HepG2 (cell line): ENCODE data around the gene P3H3. TPM values are rescaled to one million over a fixed set of nuclear protein-coding genes. Genes with fewer than 3 reads are reported as not detected.
A peak's percentile ranks its signal among the peaks of the same experiment; 100 is the strongest.

ENCODE experiments used
- ARNTL ChIP-seq: sonication (generic); formaldehyde crosslinking; IDR thresholded peaks from 2 replicates; pipeline ENCODE4 v1.4.0; 2020; ENCODE audit warnings: mild to moderate bottlenecking, missing genetic modification reagents
- GATA4 ChIP-seq: sonication (generic); IDR thresholded peaks from 2 replicates; pipeline ENCODE4 v1.6.1; 2016; ENCODE audit warnings: antibody characterized with exemption, low read depth, borderline replicate concordance
- HMG20A ChIP-seq: IDR thresholded peaks from 2 replicates; pipeline ENCODE4 v1.6.1; 2016; ENCODE audit warnings: borderline replicate concordance
- HNF4A ChIP-seq: sonication (generic); formaldehyde crosslinking; IDR thresholded peaks from 2 replicates; pipeline ENCODE4 v1.4.0; 2020; ENCODE audit warnings: missing genetic modification reagents
- ISX ChIP-seq: sonication (generic); formaldehyde crosslinking; conservative IDR thresholded peaks from 2 replicates; pipeline ENCODE4 v1.5.0; 2020; ENCODE audit warnings: missing genetic modification reagents
- KAT7 ChIP-seq: IDR thresholded peaks from 2 replicates; pipeline ENCODE4 v1.6.1; 2018; ENCODE audit warnings: borderline replicate concordance, missing compliant biosample characterization
- MEIS2 ChIP-seq: sonication (generic); formaldehyde crosslinking; IDR thresholded peaks from 2 replicates; pipeline ENCODE4 v1.9.0; 2021; ENCODE audit warnings: mild to moderate bottlenecking, missing genetic modification reagents
- STAT5B ChIP-seq: sonication (generic); formaldehyde crosslinking; IDR thresholded peaks from 2 replicates; pipeline ENCODE4 v1.4.0; 2020; ENCODE audit warnings: missing genetic modification reagents
- polyA plus RNA-seq, 8 experiments: library from polyadenylated mRNA; depleted of rRNA in 3 of 8; stranded (reverse) in 7 of 8; unstranded in 1 of 8; fragments of >200 nt; fragmentation: Illumina TruSeq in 4 of 8; extraction: Trizol in 4 of 8; gene quantifications; 2 replicates each; pipeline versions ENCODE4 v1.2.1 to v1.2.3, GENCODE V29; 2011 to 2016; ENCODE audit warnings: low read depth in 4 of 8, missing spikeins in 1 of 8, mixed read lengths in 1 of 8; ENCODE audit not compliant: insufficient read depth in 1 of 8
- total RNA-seq, 5 experiments: library from RNA; depleted of rRNA; stranded (reverse); fragments of >200 nt; fragmentation: Illumina TruSeq; extraction: Trizol; gene quantifications; 2 replicates each; pipeline ENCODE4 v1.2.3, GENCODE V29; 2016; ENCODE audit warnings: low read depth in 1 of 5
- TF ChIP-seq, protein P1 (sequence below): sonication (generic); formaldehyde crosslinking; IDR thresholded peaks from 2 replicates; pipeline ENCODE4 v1.8.0; 2022; ENCODE audit warnings: mild to moderate bottlenecking, missing genetic modification reagents, borderline replicate concordance
- TF ChIP-seq, protein P2 (sequence below): sonication (generic); formaldehyde crosslinking; IDR thresholded peaks from 2 replicates; pipeline ENCODE4 v1.4.0; 2020; ENCODE audit warnings: missing genetic modification reagents
- TF ChIP-seq, protein P3 (sequence below): sonication (generic); formaldehyde crosslinking; IDR thresholded peaks from 2 replicates; pipeline ENCODE4 v1.4.0; 2020; ENCODE audit warnings: missing genetic modification reagents, borderline replicate concordance
- TF ChIP-seq, protein P4 (sequence below): fragments of 450-650 bp; IDR thresholded peaks from 2 replicates; pipeline ENCODE4 v1.6.1; 2017; ENCODE audit warnings: mild to moderate bottlenecking
- TF ChIP-seq, protein P5 (sequence below): sonication (generic); formaldehyde crosslinking; IDR thresholded peaks from 2 replicates; pipeline ENCODE4 v1.5.1; 2020; ENCODE audit warnings: missing genetic modification reagents, mild to moderate bottlenecking, borderline replicate concordance
- TF ChIP-seq, protein P6 (sequence below): sonication (generic); formaldehyde crosslinking; IDR thresholded peaks from 2 replicates; pipeline ENCODE4 v1.5.1; 2020; ENCODE audit warnings: missing genetic modification reagents, mild to moderate bottlenecking, borderline replicate concordance

Gene P3H3
- total and polyA plus RNA-seq, 2 of the 13 experiments (the other 11 are each of a cell fraction or from before 2014, with no cell fraction given) = 20.1 to 20.5 TPM

DNA sequence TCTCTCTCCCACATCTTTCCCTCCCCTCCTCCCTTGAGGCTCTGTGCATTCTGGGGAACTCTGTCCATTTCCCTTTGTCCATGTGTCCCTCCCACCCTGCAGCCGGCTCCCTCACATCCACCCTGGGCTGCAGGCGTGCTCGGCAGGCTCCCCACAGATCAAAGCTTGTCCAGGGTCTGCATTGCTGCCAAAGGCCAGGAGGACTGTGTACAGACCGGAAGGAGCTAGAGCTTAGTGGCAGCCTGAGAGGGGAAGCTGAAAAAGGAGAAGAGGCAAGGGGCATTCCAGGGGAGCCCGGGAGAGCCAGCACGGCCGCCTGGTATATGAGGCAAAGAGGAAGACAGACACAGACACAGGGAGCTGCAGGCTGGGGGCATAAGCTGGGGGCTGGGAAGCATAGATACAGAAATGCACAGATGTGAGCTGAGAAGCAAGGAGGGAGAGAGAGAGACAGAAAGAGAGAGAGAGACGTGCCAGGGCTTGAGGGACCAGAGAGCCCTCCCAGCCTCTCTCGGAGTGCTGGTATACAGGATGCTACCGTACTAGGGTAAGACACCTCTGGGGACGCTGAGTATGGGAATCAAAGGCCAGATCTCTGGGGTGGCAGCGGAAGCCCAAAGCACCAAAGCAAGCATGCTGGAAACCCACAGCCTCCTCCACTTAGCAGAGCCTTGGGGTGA lies 35.5 kb upstream of the P3H3 start (continued):
- TF ChIP-seq, protein P1, sequence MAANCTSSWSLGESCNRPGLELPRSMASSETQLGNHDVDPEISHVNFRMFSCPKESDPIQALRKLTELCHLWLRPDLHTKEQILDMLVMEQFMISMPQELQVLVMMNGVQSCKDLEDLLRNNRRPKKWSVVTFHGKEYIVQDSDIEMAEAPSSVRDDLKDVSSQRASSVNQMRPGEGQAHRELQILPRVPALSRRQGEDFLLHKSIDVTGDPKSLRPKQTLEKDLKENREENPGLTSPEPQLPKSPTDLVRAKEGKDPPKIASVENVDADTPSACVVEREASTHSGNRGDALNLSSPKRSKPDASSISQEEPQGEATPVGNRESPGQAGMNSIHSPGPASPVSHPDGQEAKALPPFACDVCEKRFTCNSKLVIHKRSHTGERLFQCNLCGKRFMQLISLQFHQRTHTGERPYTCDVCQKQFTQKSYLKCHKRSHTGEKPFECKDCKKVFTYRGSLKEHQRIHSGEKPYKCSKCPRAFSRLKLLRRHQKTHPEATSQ (CRISPR knock-in tag) = no peak
- TF ChIP-seq, protein P2, sequence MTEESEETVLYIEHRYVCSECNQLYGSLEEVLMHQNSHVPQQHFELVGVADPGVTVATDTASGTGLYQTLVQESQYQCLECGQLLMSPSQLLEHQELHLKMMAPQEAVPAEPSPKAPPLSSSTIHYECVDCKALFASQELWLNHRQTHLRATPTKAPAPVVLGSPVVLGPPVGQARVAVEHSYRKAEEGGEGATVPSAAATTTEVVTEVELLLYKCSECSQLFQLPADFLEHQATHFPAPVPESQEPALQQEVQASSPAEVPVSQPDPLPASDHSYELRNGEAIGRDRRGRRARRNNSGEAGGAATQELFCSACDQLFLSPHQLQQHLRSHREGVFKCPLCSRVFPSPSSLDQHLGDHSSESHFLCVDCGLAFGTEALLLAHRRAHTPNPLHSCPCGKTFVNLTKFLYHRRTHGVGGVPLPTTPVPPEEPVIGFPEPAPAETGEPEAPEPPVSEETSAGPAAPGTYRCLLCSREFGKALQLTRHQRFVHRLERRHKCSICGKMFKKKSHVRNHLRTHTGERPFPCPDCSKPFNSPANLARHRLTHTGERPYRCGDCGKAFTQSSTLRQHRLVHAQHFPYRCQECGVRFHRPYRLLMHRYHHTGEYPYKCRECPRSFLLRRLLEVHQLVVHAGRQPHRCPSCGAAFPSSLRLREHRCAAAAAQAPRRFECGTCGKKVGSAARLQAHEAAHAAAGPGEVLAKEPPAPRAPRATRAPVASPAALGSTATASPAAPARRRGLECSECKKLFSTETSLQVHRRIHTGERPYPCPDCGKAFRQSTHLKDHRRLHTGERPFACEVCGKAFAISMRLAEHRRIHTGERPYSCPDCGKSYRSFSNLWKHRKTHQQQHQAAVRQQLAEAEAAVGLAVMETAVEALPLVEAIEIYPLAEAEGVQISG (CRISPR knock-in tag) = peak; percentile 86
- TF ChIP-seq KAT7 (CRISPR knock-in tag) (0 out of 2 replicates have a peak, but pooled peaks have one; percentile 35), ARNTL (CRISPR knock-in tag) (peak; percentile 72), MEIS2 (CRISPR knock-in tag) (peak; percentile 52; the same call in 1 of the 2 replicates), ISX (CRISPR knock-in tag) (no peak), HNF4A (CRISPR knock-in tag) (peak; percentile 77), GATA4 (no peak), STAT5B (CRISPR knock-in tag) (no peak), HMG20A (CRISPR knock-in tag) (peak; percentile 59; the same call in 1 of the 2 replicates)
- TF ChIP-seq, protein P3, sequence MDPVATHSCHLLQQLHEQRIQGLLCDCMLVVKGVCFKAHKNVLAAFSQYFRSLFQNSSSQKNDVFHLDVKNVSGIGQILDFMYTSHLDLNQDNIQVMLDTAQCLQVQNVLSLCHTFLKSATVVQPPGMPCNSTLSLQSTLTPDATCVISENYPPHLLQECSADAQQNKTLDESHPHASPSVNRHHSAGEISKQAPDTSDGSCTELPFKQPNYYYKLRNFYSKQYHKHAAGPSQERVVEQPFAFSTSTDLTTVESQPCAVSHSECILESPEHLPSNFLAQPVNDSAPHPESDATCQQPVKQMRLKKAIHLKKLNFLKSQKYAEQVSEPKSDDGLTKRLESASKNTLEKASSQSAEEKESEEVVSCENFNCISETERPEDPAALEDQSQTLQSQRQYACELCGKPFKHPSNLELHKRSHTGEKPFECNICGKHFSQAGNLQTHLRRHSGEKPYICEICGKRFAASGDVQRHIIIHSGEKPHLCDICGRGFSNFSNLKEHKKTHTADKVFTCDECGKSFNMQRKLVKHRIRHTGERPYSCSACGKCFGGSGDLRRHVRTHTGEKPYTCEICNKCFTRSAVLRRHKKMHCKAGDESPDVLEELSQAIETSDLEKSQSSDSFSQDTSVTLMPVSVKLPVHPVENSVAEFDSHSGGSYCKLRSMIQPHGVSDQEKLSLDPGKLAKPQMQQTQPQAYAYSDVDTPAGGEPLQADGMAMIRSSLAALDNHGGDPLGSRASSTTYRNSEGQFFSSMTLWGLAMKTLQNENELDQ = no peak
- TF ChIP-seq, protein P4, sequence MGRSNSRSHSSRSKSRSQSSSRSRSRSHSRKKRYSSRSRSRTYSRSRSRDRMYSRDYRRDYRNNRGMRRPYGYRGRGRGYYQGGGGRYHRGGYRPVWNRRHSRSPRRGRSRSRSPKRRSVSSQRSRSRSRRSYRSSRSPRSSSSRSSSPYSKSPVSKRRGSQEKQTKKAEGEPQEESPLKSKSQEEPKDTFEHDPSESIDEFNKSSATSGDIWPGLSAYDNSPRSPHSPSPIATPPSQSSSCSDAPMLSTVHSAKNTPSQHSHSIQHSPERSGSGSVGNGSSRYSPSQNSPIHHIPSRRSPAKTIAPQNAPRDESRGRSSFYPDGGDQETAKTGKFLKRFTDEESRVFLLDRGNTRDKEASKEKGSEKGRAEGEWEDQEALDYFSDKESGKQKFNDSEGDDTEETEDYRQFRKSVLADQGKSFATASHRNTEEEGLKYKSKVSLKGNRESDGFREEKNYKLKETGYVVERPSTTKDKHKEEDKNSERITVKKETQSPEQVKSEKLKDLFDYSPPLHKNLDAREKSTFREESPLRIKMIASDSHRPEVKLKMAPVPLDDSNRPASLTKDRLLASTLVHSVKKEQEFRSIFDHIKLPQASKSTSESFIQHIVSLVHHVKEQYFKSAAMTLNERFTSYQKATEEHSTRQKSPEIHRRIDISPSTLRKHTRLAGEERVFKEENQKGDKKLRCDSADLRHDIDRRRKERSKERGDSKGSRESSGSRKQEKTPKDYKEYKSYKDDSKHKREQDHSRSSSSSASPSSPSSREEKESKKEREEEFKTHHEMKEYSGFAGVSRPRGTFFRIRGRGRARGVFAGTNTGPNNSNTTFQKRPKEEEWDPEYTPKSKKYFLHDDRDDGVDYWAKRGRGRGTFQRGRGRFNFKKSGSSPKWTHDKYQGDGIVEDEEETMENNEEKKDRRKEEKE = no peak
- TF ChIP-seq, protein P5, sequence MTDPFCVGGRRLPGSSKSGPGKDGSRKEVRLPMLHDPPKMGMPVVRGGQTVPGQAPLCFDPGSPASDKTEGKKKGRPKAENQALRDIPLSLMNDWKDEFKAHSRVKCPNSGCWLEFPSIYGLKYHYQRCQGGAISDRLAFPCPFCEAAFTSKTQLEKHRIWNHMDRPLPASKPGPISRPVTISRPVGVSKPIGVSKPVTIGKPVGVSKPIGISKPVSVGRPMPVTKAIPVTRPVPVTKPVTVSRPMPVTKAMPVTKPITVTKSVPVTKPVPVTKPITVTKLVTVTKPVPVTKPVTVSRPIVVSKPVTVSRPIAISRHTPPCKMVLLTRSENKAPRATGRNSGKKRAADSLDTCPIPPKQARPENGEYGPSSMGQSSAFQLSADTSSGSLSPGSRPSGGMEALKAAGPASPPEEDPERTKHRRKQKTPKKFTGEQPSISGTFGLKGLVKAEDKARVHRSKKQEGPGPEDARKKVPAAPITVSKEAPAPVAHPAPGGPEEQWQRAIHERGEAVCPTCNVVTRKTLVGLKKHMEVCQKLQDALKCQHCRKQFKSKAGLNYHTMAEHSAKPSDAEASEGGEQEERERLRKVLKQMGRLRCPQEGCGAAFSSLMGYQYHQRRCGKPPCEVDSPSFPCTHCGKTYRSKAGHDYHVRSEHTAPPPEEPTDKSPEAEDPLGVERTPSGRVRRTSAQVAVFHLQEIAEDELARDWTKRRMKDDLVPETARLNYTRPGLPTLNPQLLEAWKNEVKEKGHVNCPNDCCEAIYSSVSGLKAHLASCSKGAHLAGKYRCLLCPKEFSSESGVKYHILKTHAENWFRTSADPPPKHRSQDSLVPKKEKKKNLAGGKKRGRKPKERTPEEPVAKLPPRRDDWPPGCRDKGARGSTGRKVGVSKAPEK = no peak; the same call in 1 of the 2 replicates
- TF ChIP-seq, protein P6, sequence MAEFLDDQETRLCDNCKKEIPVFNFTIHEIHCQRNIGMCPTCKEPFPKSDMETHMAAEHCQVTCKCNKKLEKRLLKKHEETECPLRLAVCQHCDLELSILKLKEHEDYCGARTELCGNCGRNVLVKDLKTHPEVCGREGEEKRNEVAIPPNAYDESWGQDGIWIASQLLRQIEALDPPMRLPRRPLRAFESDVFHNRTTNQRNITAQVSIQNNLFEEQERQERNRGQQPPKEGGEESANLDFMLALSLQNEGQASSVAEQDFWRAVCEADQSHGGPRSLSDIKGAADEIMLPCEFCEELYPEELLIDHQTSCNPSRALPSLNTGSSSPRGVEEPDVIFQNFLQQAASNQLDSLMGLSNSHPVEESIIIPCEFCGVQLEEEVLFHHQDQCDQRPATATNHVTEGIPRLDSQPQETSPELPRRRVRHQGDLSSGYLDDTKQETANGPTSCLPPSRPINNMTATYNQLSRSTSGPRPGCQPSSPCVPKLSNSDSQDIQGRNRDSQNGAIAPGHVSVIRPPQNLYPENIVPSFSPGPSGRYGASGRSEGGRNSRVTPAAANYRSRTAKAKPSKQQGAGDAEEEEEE = peak; percentile 69; the same call in 1 of the 2 replicates
